HK-2 (cell line): ENCODE results near the gene MLXIPL.
"Not testable (repeated sequence)": the region's sequence is repeated elsewhere in the genome, so short reads cannot be mapped to it uniquely, and the experiment has no call there.

Source experiments
- DNase-seq: peaks from one replicate; pipeline ENCODE4 v3.0.0-alpha.2; 2018; ENCODE audit not compliant: unreplicated experiment

MLXIPL gene, protein sequence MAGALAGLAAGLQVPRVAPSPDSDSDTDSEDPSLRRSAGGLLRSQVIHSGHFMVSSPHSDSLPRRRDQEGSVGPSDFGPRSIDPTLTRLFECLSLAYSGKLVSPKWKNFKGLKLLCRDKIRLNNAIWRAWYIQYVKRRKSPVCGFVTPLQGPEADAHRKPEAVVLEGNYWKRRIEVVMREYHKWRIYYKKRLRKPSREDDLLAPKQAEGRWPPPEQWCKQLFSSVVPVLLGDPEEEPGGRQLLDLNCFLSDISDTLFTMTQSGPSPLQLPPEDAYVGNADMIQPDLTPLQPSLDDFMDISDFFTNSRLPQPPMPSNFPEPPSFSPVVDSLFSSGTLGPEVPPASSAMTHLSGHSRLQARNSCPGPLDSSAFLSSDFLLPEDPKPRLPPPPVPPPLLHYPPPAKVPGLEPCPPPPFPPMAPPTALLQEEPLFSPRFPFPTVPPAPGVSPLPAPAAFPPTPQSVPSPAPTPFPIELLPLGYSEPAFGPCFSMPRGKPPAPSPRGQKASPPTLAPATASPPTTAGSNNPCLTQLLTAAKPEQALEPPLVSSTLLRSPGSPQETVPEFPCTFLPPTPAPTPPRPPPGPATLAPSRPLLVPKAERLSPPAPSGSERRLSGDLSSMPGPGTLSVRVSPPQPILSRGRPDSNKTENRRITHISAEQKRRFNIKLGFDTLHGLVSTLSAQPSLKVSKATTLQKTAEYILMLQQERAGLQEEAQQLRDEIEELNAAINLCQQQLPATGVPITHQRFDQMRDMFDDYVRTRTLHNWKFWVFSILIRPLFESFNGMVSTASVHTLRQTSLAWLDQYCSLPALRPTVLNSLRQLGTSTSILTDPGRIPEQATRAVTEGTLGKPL

DNA sequence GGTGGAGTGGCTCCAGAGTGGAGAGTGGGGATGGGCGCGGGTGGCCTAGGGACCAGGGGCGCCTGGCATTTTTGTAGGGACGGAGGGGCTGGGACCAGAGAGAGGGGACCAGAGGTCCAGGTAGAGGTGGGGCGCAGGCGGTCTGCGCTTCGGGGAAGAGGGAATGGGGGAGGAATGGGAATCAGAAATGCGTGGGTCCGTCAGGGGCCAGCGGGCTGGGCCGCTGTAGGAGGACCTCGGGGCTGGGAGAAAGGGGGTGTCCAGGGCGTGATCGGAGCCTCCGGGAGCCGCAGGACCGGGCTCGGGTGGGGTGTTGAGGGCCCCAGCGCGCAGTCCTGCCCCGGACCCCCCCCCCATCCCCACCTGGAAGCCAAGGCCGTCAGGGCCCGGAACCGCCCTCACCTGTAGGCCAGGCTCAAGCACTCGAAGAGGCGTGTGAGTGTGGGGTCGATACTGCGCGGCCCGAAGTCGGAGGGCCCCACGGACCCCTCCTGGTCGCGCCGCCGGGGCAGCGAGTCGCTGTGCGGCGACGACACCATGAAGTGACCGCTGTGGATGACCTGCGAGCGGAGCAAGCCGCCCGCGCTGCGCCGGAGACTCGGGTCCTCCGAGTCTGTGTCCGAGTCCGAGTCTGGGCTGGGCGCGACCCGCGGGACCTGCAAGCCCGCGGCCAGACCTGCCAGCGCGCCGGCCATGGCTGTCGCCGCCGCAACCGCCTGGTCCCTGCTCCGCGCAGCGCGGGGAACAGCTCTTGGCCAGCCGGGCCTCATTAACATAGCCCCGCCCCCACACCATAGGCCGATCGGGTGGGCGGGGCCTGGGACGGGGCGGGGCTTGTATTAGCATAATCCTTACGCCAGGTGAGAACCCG lies at the start of gene MLXIPL:
Gene MLXIPL (minus strand): TSS at position 725 of the 871 bp plus-strand sequence. CDS start 30 bp downstream, at position 695.
- peak; percentile 72 for DNase-seq

GRCh38 chr7:73671857-73672445 lies 47.6 kb upstream of the MLXIPL start:
- DNase-seq, result no peak

GRCh38 chr7:73671322-73671661 lies 47.0 kb upstream of the MLXIPL start:
- no peak for DNase-seq

DNA sequence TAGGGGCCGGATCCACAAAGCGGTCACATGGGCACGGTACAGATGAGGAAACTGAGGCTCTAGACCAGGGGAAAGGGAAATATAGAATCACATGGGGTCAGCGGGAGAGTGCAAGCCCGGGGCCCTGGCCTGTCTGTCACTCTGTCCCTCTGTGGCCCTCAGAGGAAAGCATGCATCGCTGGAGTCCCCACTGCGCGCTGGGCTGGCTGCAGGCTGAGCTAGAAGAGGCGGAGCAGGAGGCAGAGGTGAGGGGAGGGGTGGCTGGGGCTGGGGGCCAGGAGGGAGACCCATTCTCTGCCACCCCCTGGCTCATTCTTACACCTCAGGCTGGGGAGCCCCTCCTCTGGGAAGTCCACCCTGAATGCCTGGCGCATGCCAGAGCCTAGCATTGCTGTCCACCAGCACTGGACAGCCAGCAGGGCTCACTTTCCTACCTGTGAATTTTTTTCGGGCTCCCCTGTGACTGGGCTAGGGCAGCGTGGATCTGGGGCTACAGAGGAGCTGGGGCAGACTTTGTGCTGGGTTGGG lies 45.6 kb upstream of the MLXIPL start:
- no peak for DNase-seq

DNA sequence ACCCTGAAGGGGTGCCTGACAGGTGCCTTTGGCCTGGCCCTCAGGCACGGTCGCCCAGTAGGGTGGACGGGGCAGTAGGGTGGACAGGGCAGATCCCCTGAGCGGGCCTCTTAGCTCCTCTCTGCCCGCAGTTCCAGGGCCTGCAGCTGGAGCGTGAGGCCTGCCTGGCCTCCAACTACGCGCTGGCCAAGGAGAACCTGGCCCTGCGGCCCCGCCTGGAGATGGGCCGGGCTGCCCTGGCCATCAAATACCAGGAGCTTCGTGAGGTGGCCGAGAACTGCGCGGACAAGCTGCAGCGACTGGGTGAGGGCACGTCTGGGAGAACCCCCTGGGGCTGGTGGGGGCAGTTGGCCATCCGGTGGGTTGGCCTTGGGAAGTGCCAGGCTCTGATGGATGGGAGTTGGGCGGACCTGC lies 45.0 kb upstream of the MLXIPL start:
- no peak for DNase-seq

DNA sequence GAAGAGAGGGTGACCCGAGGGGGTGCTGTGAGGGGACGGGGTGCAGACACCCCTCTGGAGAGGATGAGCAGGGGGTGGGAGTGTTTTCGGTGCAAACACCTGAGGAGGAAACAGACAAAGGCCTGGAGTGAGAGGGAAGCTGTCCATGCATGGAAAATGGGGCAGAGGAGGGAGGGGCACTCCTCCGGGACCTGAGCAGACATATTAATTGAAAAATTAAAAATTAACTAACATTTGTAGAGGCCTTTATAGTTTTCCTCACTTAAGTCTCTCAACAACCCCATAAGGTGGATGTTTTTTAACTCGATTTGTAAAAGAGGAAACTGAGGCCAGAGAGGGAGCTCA lies 44.5 kb upstream of the MLXIPL start:
- no peak for DNase-seq

DNA sequence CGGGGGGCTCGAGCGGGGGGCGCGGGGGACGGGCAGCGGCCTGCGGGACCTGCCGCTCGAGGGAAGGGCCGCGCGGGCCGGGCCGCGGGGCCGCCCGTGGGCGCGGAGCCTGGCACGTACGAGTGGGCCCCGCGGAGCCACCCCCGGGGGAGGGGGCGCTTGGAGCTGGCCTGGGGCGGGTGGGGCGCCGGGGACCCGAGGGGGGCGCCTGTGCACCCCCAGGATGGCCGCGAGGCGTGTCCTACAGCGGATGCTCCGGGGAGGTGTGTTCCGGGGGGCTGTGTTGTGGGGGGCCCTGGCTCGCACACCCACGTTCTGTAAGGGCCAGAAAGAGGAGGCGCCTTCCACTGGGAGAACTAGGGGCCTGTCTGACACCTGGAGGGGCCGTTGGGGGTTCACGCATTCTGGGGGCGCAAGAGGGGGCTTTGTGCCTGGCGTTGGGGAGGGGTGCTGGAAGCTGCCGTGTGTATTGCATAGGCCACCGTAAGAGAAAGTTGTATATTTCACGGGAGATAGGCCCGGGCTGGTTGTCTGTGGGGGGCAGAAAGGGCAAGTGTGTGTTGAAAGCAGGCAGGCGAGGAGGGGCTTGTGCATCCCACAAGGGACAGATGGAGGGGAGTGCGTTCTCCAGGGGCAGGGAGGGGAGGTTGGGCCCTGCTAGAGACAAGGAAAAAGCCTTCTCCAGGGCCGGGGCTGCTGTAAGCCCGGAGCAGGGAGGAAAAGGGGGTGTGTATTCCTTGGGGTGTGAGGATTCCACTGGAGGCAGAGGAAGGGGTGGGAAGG lies 44.0 kb upstream of the MLXIPL start:
- peak; percentile 10 for DNase-seq

GRCh38 chr7:73667344-73668102 lies 43.2 kb upstream of the MLXIPL start, which contains the start of gene VPS37D:
VPS37D (plus strand) TSS chr7:73667831; CDS start chr7:73667959, 128 bp downstream.
- DNase-seq, result peak; percentile 89

GRCh38 chr7:73663033-73663432 lies 38.7 kb upstream of the MLXIPL start:
- DNase-seq, result no peak

- DNase-seq, result not testable (repeated sequence)
Observed at GRCh38 chr7:73660594-73660993, 36.3 kb upstream of the MLXIPL start.

DNA sequence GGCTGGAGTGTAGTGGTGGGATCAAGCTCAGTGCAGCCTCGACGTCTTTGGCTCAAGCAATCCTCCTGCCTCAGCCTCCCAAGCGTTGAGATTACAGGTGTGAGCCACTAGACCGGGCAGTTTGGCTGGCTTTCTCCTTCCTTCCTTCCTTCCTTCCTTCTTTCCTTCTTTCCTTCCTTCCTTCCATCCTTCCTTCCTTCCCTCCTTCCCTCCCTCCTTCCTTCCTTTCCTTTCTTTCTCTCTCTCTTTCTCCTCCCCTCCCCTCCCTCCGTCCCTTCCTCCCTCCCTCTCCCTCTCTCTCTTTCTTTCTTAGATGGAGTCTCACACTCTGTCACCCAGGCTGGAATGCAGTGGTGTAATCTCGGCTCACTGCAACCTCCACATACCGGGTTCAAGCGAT lies 35.7 kb upstream of the MLXIPL start:
- no peak for DNase-seq

DNA sequence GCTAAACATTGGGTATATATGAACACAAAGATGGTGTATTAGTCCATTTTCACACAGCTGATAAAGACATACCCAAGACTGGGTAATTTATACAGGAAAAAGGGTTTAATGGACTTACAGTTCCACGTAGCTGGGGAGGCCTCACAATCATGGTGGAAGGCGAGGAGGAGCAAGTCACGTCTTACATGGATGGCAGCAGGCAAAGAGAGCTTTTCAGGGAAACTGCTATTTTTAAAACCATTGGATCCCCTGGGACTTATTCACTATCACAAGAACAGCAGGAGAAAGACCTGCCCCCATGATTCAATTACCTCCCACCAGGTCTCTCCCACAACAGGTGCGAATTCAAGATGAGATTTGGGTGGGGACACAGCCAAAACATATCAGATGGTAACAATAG lies 31.0 kb upstream of the MLXIPL start:
- not testable (repeated sequence) for DNase-seq

DNA sequence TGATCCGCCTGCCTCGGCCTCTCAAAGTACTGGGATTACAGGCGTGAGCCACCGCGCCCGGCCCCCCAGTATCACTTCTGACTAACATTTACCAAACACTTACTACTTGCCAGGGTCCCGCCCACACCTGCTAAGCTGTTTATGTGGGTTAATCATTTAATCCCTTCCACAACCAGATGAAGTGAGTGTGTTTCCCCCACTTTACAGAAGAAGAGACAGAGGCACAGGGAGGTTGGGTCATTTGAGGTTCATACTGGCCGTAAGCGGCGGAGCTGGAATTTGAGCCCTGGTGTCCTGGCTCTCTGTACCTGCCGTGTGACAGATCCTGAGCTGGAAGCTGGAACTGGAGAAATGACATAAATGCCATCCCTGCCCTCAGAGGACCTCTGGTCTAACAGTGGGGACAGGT lies 28.2 kb upstream of the MLXIPL start:
- peak; percentile 64 for DNase-seq

- DNase-seq, result no peak
Observed at GRCh38 chr7:73650524-73650923, 26.2 kb upstream of the MLXIPL start.

- DNase-seq, result no peak
Observed at GRCh38 chr7:73649576-73649975, 25.3 kb upstream of the MLXIPL start.

GRCh38 chr7:73648593-73649332 lies 24.4 kb upstream of the MLXIPL start:
- DNase-seq, result no peak

- DNase-seq, result peak; percentile 24
Observed at GRCh38 chr7:73647725-73648592, 23.6 kb upstream of the MLXIPL start.
